Liver (tissue), 9 donors: ENCODE results near the gene GFRA1. TPM values are rescaled to one million over a fixed set of nuclear protein-coding genes. Genes with fewer than 3 reads are reported as not detected.

Source experiments
- DNase-seq: peaks from one replicate; pipeline ENCODE4 v3.0.0-alpha.2; 2017; ENCODE audit warnings: low spot score
- H3K27ac ChIP-seq, 2 donors: one replicate each; pipeline ENCODE4 v1.7.0; 2013; ENCODE audit warnings: inconsistent platforms in 2 of 2, low read length in 2 of 2, control low read depth in 1 of 2, low read depth in 1 of 2, mild to moderate bottlenecking in 1 of 2
- H3K27me3 ChIP-seq, 4 donors: one replicate each; pipeline versions ENCODE4 v1.6.1 to v1.7.0; 2013; ENCODE audit warnings: low read length in 3 of 4, inconsistent platforms in 1 of 4, mild to moderate bottlenecking in 1 of 4, moderate library complexity in 1 of 4; ENCODE audit not compliant: control insufficient read depth in 4 of 4, insufficient read depth in 4 of 4
- H3K36me3 ChIP-seq, 4 donors: one replicate each; pipeline versions ENCODE4 v1.6.1 to v1.7.0; 2013; ENCODE audit warnings: low read length in 3 of 4, mild to moderate bottlenecking in 3 of 4, low read depth in 1 of 4, moderate library complexity in 1 of 4; ENCODE audit not compliant: control insufficient read depth in 4 of 4, insufficient read depth in 3 of 4
- H3K4me1 ChIP-seq, 4 donors: one replicate each; pipeline versions ENCODE4 v1.6.1 to v1.7.0; 2013; ENCODE audit warnings: low read length in 3 of 4, mild to moderate bottlenecking in 3 of 4, moderate library complexity in 1 of 4; ENCODE audit not compliant: control insufficient read depth in 4 of 4, insufficient read depth in 4 of 4
- H3K4me3 ChIP-seq, 3 donors: one replicate each; pipeline versions ENCODE4 v1.6.1 to v1.7.0; 2013; ENCODE audit warnings: low read length in 3 of 3, control low read depth in 1 of 3, low read depth in 1 of 3, mild to moderate bottlenecking in 1 of 3
- H3K9ac ChIP-seq, 2 donors: one replicate each; pipeline ENCODE4 v1.7.0; 2013; ENCODE audit warnings: low read length in 2 of 2, mild to moderate bottlenecking in 2 of 2, moderate library complexity in 2 of 2, control low read depth in 1 of 2, low read depth in 1 of 2
- H3K9me3 ChIP-seq, 4 donors: one replicate each; pipeline versions ENCODE4 v1.6.1 to v1.7.0; 2013; ENCODE audit warnings: low read length in 3 of 4; ENCODE audit not compliant: control insufficient read depth in 4 of 4
- EGR1 ChIP-seq, 2 donors: IDR thresholded peaks; 2 replicates each; pipeline ENCODE4 v1.6.1; 2016 to 2018; ENCODE audit warnings: antibody characterized with exemption in 2 of 2, low read depth in 2 of 2
- FOXA1 ChIP-seq: IDR thresholded peaks from 2 replicates; pipeline ENCODE4 v1.6.1; 2016; ENCODE audit warnings: antibody characterized with exemption
- GABPA ChIP-seq, 2 donors: IDR thresholded peaks in 1 of 2; conservative IDR thresholded peaks in 1 of 2; 2 replicates each; pipeline ENCODE4 v1.6.1; 2016; ENCODE audit warnings: antibody characterized with exemption in 2 of 2, mild to moderate bottlenecking in 1 of 2, moderate library complexity in 1 of 2
- HNF4A ChIP-seq, 2 donors: conservative IDR thresholded peaks; 2 replicates each; pipeline ENCODE4 v1.6.1; 2016; ENCODE audit warnings: antibody characterized with exemption in 2 of 2, mild to moderate bottlenecking in 2 of 2
- HNF4G ChIP-seq: IDR thresholded peaks from 2 replicates; pipeline ENCODE4 v1.6.1; 2016; ENCODE audit warnings: antibody characterized with exemption
- JUND ChIP-seq, 2 donors: IDR thresholded peaks; 2 replicates each; pipeline ENCODE4 v1.6.1; 2016; ENCODE audit warnings: antibody characterized with exemption in 2 of 2
- NR2F2 ChIP-seq: IDR thresholded peaks from 2 replicates; pipeline ENCODE4 v1.6.1; 2016; ENCODE audit warnings: antibody characterized with exemption
- RAD21 ChIP-seq, 2 donors: IDR thresholded peaks; 2 replicates each; pipeline ENCODE4 v1.6.1; 2016; ENCODE audit warnings: antibody characterized with exemption in 2 of 2, mild to moderate bottlenecking in 2 of 2
- RXRA ChIP-seq, 2 donors: IDR thresholded peaks; 2 replicates each; pipeline ENCODE4 v1.6.1; 2017 to 2018; ENCODE audit warnings: antibody characterized with exemption in 2 of 2, mild to moderate bottlenecking in 1 of 2
- SP1 ChIP-seq: IDR thresholded peaks from 2 replicates; pipeline ENCODE4 v1.6.1; 2018; ENCODE audit warnings: antibody characterized with exemption, mild to moderate bottlenecking
- TAF1 ChIP-seq: conservative IDR thresholded peaks from 2 replicates; pipeline ENCODE4 v1.6.1; 2016; ENCODE audit warnings: antibody characterized with exemption, mild to moderate bottlenecking
- YY1 ChIP-seq: IDR thresholded peaks from 2 replicates; pipeline ENCODE4 v1.6.1; 2016; ENCODE audit warnings: antibody characterized with exemption, mild to moderate bottlenecking
- WGBS: extraction: QIAGEN DNeasy Blood & Tissue Kit; methylation state at CpG from one replicate; pipeline ENCODE4 v1.1.7; 2013; 5-methylcytosine and 5-hydroxymethylcytosine counted together
- polyA plus RNA-seq, 2 donors: library from polyadenylated mRNA; stranded (reverse) in 1 of 2; unstranded in 1 of 2; fragments of 200-250 nt in 1 of 2; fragments of >200 nt in 1 of 2; fragmentation: Nextera tagmentation in 1 of 2; extraction: Ambion mirVana in 1 of 2; gene quantifications; one replicate each; pipeline versions ENCODE4 v1.2.1 to v1.2.3, GENCODE V29; 2013 to 2015
- total RNA-seq, 2 donors: library from RNA; depleted of rRNA; stranded (reverse); fragments of >200 nt; gene quantifications; one replicate each; pipeline ENCODE4 v1.2.3, GENCODE V29; 2014
- TF ChIP-seq, protein P1 (sequence below): IDR thresholded peaks from 2 replicates; pipeline ENCODE4 v1.6.1; 2016; ENCODE audit warnings: antibody characterized with exemption, mild to moderate bottlenecking
- TF ChIP-seq, protein P2 (sequence below): fragments of 150-350 bp; IDR thresholded peaks from 2 replicates; pipeline ENCODE4 v1.5.1; 2017; ENCODE audit warnings: improper control_type of control experiment, low read depth, low read length; ENCODE audit not compliant: missing input control
- TF ChIP-seq, protein P3 (sequence below): IDR thresholded peaks from 2 replicates; pipeline ENCODE4 v1.6.1; 2016; ENCODE audit warnings: antibody characterized with exemption
- TF ChIP-seq, protein P4 (sequence below): IDR thresholded peaks from 2 replicates; pipeline ENCODE4 v1.6.1; 2016; ENCODE audit warnings: antibody characterized with exemption
- TF ChIP-seq, protein P5 (sequence below): IDR thresholded peaks from 2 replicates; pipeline ENCODE4 v1.6.1; 2016; ENCODE audit warnings: antibody characterized with exemption
- donor health status: healthy.
- donor health status: healthy.
- donor health status: healthy.
- donor health status: healthy.
- donor health status: healthy.

GFRA1 gene
- total and polyA plus RNA-seq, 4 donors = 14.2 to 53.6 (median 17.8) TPM

DNA sequence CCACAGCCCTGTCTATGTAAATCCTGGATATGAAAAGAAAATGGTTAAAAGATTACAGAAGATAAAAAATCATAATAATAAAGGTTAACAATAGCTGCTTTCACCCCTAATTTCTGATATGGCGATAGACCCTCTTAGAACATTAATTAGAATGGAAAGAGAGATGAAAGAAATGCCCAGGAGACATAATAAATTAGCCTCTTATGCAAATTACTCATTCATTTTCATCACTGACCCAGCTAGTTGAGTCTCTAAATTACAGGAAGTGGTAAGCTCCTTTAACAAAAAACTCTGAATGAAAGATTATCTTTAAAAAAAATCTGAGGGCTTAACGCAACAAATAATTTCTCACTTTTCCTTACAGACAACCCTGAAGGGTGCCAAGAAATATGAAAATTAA, 12.4 kb downstream of the GFRA1 start:
- 80% methylated on average over 2 of the region's 2 CpGs for WGBS
- H3K27me3 ChIP-seq = no peaks in the 10 kb centered on the region
- H3K4me1 ChIP-seq = no peaks in the 10 kb centered on the region
- peaks cover 0 to 5% (median 0%) of the 10 kb centered on the region in 4 donors for H3K36me3 ChIP-seq
- no peak overlapping the region for H3K27ac ChIP-seq
- no peak overlapping the region for H3K9ac ChIP-seq
- no peak overlapping the region for H3K4me3 ChIP-seq
- H3K9me3 ChIP-seq = no peaks in the 10 kb centered on the region
- no peak for DNase-seq
- TF ChIP-seq TAF1 = no peak
- TF ChIP-seq GABPA (IDR thresholded peaks at IDR 0.05 in 1 of 2, conservative IDR thresholded peaks at IDR 0.05 in 1 of 2) = no peak
- TF ChIP-seq EGR1 (IDR thresholded peaks at IDR 0.05; ENCODE audit: low read depth in 2 of 2) = no peak
- no peak for TF ChIP-seq JUND (IDR thresholded peaks at IDR 0.05)
- no peak for TF ChIP-seq FOXA1
- TF ChIP-seq HNF4G = no peak
- TF ChIP-seq, protein P1, sequence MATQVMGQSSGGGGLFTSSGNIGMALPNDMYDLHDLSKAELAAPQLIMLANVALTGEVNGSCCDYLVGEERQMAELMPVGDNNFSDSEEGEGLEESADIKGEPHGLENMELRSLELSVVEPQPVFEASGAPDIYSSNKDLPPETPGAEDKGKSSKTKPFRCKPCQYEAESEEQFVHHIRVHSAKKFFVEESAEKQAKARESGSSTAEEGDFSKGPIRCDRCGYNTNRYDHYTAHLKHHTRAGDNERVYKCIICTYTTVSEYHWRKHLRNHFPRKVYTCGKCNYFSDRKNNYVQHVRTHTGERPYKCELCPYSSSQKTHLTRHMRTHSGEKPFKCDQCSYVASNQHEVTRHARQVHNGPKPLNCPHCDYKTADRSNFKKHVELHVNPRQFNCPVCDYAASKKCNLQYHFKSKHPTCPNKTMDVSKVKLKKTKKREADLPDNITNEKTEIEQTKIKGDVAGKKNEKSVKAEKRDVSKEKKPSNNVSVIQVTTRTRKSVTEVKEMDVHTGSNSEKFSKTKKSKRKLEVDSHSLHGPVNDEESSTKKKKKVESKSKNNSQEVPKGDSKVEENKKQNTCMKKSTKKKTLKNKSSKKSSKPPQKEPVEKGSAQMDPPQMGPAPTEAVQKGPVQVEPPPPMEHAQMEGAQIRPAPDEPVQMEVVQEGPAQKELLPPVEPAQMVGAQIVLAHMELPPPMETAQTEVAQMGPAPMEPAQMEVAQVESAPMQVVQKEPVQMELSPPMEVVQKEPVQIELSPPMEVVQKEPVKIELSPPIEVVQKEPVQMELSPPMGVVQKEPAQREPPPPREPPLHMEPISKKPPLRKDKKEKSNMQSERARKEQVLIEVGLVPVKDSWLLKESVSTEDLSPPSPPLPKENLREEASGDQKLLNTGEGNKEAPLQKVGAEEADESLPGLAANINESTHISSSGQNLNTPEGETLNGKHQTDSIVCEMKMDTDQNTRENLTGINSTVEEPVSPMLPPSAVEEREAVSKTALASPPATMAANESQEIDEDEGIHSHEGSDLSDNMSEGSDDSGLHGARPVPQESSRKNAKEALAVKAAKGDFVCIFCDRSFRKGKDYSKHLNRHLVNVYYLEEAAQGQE = no peak
- TF ChIP-seq, protein P2, sequence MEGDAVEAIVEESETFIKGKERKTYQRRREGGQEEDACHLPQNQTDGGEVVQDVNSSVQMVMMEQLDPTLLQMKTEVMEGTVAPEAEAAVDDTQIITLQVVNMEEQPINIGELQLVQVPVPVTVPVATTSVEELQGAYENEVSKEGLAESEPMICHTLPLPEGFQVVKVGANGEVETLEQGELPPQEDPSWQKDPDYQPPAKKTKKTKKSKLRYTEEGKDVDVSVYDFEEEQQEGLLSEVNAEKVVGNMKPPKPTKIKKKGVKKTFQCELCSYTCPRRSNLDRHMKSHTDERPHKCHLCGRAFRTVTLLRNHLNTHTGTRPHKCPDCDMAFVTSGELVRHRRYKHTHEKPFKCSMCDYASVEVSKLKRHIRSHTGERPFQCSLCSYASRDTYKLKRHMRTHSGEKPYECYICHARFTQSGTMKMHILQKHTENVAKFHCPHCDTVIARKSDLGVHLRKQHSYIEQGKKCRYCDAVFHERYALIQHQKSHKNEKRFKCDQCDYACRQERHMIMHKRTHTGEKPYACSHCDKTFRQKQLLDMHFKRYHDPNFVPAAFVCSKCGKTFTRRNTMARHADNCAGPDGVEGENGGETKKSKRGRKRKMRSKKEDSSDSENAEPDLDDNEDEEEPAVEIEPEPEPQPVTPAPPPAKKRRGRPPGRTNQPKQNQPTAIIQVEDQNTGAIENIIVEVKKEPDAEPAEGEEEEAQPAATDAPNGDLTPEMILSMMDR = no peak
- no peak for TF ChIP-seq SP1
- no peak for TF ChIP-seq RAD21 (IDR thresholded peaks at IDR 0.05)
- no peak for TF ChIP-seq RXRA (IDR thresholded peaks at IDR 0.05)
- TF ChIP-seq, protein P3, sequence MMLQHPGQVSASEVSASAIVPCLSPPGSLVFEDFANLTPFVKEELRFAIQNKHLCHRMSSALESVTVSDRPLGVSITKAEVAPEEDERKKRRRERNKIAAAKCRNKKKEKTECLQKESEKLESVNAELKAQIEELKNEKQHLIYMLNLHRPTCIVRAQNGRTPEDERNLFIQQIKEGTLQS = no peak
- TF ChIP-seq NR2F2 = no peak
- TF ChIP-seq, protein P4, sequence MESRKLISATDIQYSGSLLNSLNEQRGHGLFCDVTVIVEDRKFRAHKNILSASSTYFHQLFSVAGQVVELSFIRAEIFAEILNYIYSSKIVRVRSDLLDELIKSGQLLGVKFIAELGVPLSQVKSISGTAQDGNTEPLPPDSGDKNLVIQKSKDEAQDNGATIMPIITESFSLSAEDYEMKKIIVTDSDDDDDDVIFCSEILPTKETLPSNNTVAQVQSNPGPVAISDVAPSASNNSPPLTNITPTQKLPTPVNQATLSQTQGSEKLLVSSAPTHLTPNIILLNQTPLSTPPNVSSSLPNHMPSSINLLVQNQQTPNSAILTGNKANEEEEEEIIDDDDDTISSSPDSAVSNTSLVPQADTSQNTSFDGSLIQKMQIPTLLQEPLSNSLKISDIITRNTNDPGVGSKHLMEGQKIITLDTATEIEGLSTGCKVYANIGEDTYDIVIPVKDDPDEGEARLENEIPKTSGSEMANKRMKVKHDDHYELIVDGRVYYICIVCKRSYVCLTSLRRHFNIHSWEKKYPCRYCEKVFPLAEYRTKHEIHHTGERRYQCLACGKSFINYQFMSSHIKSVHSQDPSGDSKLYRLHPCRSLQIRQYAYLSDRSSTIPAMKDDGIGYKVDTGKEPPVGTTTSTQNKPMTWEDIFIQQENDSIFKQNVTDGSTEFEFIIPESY = no peak
- TF ChIP-seq, protein P5, sequence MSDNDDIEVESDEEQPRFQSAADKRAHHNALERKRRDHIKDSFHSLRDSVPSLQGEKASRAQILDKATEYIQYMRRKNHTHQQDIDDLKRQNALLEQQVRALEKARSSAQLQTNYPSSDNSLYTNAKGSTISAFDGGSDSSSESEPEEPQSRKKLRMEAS = no peak

DNA sequence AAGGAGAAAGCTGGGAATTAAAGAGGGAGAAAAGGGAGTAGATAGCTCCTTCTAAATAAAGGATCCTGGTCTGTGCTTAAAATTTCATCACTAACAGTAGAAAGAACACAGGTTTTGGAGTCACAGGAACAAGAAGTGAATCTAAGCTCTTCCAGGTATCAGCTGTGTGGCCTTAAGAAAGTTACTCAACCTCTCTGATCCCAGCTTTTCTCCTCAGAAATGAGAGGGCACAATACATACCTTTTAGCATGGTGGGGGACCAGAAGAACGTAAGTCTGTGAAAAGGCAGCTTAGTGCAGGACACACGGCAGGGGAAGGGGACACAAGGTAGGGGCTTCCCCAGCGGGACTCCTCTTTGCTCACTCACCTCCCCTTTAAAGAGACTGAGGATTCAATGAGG, 13.4 kb downstream of the GFRA1 start:
- no peak overlapping the region for H3K4me3 ChIP-seq
- H3K36me3 ChIP-seq = peaks cover 0 to 5% (median 0%) of the 10 kb centered on the region in 4 donors
- 93% methylated on average over 3 of the region's 3 CpGs for WGBS
- no peak for DNase-seq
- peaks cover 0 to 3% (median 2%) of the 10 kb centered on the region in 4 donors for H3K4me1 ChIP-seq
- H3K9ac ChIP-seq = no peak overlapping the region
- no peaks in the 10 kb centered on the region for H3K9me3 ChIP-seq
- TF ChIP-seq RAD21 (IDR thresholded peaks at IDR 0.05) = no peak
- TF ChIP-seq, protein P5 = no peak
- TF ChIP-seq EGR1 (IDR thresholded peaks at IDR 0.05; ENCODE audit: low read depth in 2 of 2) = no peak
- no peak for TF ChIP-seq HNF4G
- TF ChIP-seq, protein P4 = no peak
- no peak for TF ChIP-seq TAF1
- no peak for TF ChIP-seq FOXA1
- TF ChIP-seq, protein P2 = no peak
- TF ChIP-seq JUND (IDR thresholded peaks at IDR 0.05) = no peak
- no peak for TF ChIP-seq YY1
- no peak for TF ChIP-seq GABPA (IDR thresholded peaks at IDR 0.05 in 1 of 2, conservative IDR thresholded peaks at IDR 0.05 in 1 of 2)
- TF ChIP-seq, protein P3 = no peak
- TF ChIP-seq NR2F2 = no peak
- TF ChIP-seq RXRA (IDR thresholded peaks at IDR 0.05) = no peak
- TF ChIP-seq HNF4A (conservative IDR thresholded peaks at IDR 0.05) = no peak
- no peak for TF ChIP-seq SP1
- H3K27ac ChIP-seq = no peak overlapping the region
- H3K27me3 ChIP-seq = no peaks in the 10 kb centered on the region
